Thoracic aorta (tissue), 2 donors: ENCODE measurements around the gene LYG1. TPM values are rescaled to one million over a fixed set of nuclear protein-coding genes. Genes with fewer than 3 reads are reported as not detected.

Experiments
- ATAC-seq: fragments of 150-250 bp; one replicate; pipeline ENCODE4 v1.8.0; 2017; ENCODE audit warnings: low read depth; ENCODE audit not compliant: insufficient number of reproducible peaks, low FRiP score
- DNase-seq: peaks from one replicate; pipeline ENCODE4 v3.0.0-alpha.2; 2020; ENCODE audit warnings: low spot score
- H3K27ac ChIP-seq, 2 donors: fragments of 200-600 bp; sonication (generic); 1 replicate in 1 of 2; 2 replicates in 1 of 2; pipeline ENCODE4 v1.5.1; 2016; ENCODE audit warnings: mild to moderate bottlenecking in 2 of 2, moderate library complexity in 2 of 2
- H3K27me3 ChIP-seq: fragments of 200-600 bp; sonication (generic); replicated peaks from 2 replicates; pipeline ENCODE4 v1.6.0; 2016; ENCODE audit warnings: mild to moderate bottlenecking; ENCODE audit not compliant: insufficient read depth
- H3K36me3 ChIP-seq: fragments of 200-600 bp; sonication (generic); one replicate; pipeline ENCODE4 v1.5.1; 2016
- H3K4me1 ChIP-seq, 2 donors: fragments of 200-600 bp; sonication (generic); 1 replicate in 1 of 2; 2 replicates in 1 of 2; pipeline versions ENCODE4 v1.5.1 to v1.6.0; 2016; ENCODE audit warnings: low read depth in 2 of 2, mild to moderate bottlenecking in 1 of 2; ENCODE audit not compliant: control insufficient read depth in 1 of 2
- H3K4me3 ChIP-seq: fragments of 200-600 bp; sonication (generic); 2 replicates; pipeline ENCODE4 v1.5.1; 2016; ENCODE audit warnings: mild to moderate bottlenecking
- H3K9me3 ChIP-seq: fragments of 200-600 bp; sonication (generic); 2 replicates; pipeline ENCODE4 v1.5.1; 2016
- CTCF ChIP-seq: fragments of 200-600 bp; sonication (generic); IDR thresholded peaks from one replicate; pipeline ENCODE4 v1.5.1; 2019; ENCODE audit warnings: antibody characterized with exemption
- total RNA-seq, 2 donors: library from RNA; depleted of rRNA; stranded (reverse); fragments of >200 nt; gene quantifications; one replicate each; pipeline versions ENCODE4 v1.1.0 to v1.2.3, GENCODE V29; 2016

Gene LYG1
- total RNA-seq, 2 donors from 2014 or later: 5.8 TPM; not detected in 1

GRCh38 chr2:99255491-99256318 lies 45.3 kb downstream of the LYG1 start, which contains the start of gene LYG2:
TSS of gene LYG2 (minus strand) at chr2:99255666. CDS start at chr2:99254260, 1,406 bp downstream.
- TF ChIP-seq CTCF: no peak
- no peaks in the 10 kb centered on the region for H3K4me1 ChIP-seq
- no peak within 1 kb of the TSS for H3K4me3 ChIP-seq
- no peaks in the 10 kb centered on the region for H3K27me3 ChIP-seq
- no peaks in the 10 kb centered on the region for H3K36me3 ChIP-seq
- ATAC-seq (no peak), DNase-seq (no peak)
- H3K9me3 ChIP-seq: no peaks in the 10 kb centered on the region
- no peak within 1 kb of the TSS for H3K27ac ChIP-seq

- DNase-seq: no peak
- Histone ChIP-seq H3K27me3 (no peaks in the 10 kb centered on the region), H3K27ac (no peak overlapping the region), H3K4me1 (no peaks in the 10 kb centered on the region), H3K4me3 (no peak overlapping the region), H3K9me3 (no peaks in the 10 kb centered on the region), H3K36me3 (no peaks in the 10 kb centered on the region)
- no peak for TF ChIP-seq CTCF
- no peak for ATAC-seq
These were observed 51.0 kb downstream of the LYG1 start for GRCh38 chr2:99249951-99250350.

GRCh38 chr2:99242151-99242550 lies 58.8 kb downstream of the LYG1 start:
- no peak for ATAC-seq
- TF ChIP-seq CTCF: no peak

GRCh38 chr2:99240431-99240830 lies 60.6 kb downstream of the LYG1 start:
- Histone ChIP-seq H3K4me3 (no peak overlapping the region), H3K4me1 (no peaks in the 10 kb centered on the region), H3K27me3 (no peaks in the 10 kb centered on the region), H3K9me3 (no peaks in the 10 kb centered on the region), H3K27ac (no peak overlapping the region), H3K36me3 (no peaks in the 10 kb centered on the region)
- ATAC-seq (no peak), DNase-seq (no peak)
- TF ChIP-seq CTCF: no peak

More at GRCh38 chr2:99242151-99242550, 58.8 kb downstream of the LYG1 start:
- H3K27ac ChIP-seq: no peak overlapping the region
- no peak for DNase-seq
- H3K4me1 ChIP-seq: no peaks in the 10 kb centered on the region
- no peak overlapping the region for H3K4me3 ChIP-seq
- H3K27me3 ChIP-seq: no peaks in the 10 kb centered on the region
- no peaks in the 10 kb centered on the region for H3K9me3 ChIP-seq
- no peaks in the 10 kb centered on the region for H3K36me3 ChIP-seq

- no peak overlapping the region for H3K27ac ChIP-seq
- DNase-seq (no peak), ATAC-seq (no peak)
- no peaks in the 10 kb centered on the region for H3K36me3 ChIP-seq
- no peaks in the 10 kb centered on the region for H3K4me1 ChIP-seq
- H3K9me3 ChIP-seq: no peaks in the 10 kb centered on the region
- H3K4me3 ChIP-seq: no peak overlapping the region
- TF ChIP-seq CTCF: no peak
- no peaks in the 10 kb centered on the region for H3K27me3 ChIP-seq
These were observed 62.4 kb downstream of the LYG1 start for GRCh38 chr2:99238599-99238998.

Other genes with a start within 250 kb of the LYG1 start
- gene C2orf15, start 159.5 kb downstream of the LYG1 start, total RNA-seq: 1 to 10 TPM in 1 of 2 donors, not detected in 1; 4.9 TPM
- gene TSGA10, start 146.3 kb downstream of the LYG1 start, total RNA-seq: 1 to 10 TPM in 1 of 2 donors, under 1 TPM in 1; 0.68 to 8.8 TPM
- gene LIPT1, start 146.2 kb downstream of the LYG1 start, total RNA-seq: 10 to 100 TPM in 1 of 2 donors, 1 to 10 TPM in 1; 9.5 to 13.8 TPM
- 10 to 100 TPM; 12.0 to 25.9 TPM for gene MITD1, start 120.1 kb downstream of the LYG1 start, total RNA-seq
- gene MRPL30, start 120.0 kb downstream of the LYG1 start, total RNA-seq: 10 to 100 TPM in 1 of 2 donors, 1 to 10 TPM in 1; 8.9 to 24.5 TPM
- gene LYG2, start 45.5 kb downstream of the LYG1 start, total RNA-seq: not detected
- gene TXNDC9, start 35.1 kb upstream of the LYG1 start, total RNA-seq: 10 to 100 TPM; 26.7 to 42.0 TPM
- 10 to 100 TPM; 22.7 to 44.1 TPM for gene EIF5B, start 36.2 kb upstream of the LYG1 start, total RNA-seq
- 100 to 1,000 TPM in 1 of 2 donors, 10 to 100 TPM in 1; 48.3 to 107 TPM for gene REV1, start 188.8 kb upstream of the LYG1 start, total RNA-seq